Sigmoid colon (tissue), 4 donors: ENCODE measurements around the gene GSTP1.

Experiments
- POLR2A ChIP-seq, 2 donors: fragments of 450-650 bp; IDR thresholded peaks; one replicate each; pipeline ENCODE4 v1.6.1; 2016; ENCODE audit warnings: antibody characterized with exemption in 2 of 2, mild to moderate bottlenecking in 2 of 2, moderate library complexity in 2 of 2
- POLR2AphosphoS5 ChIP-seq, 4 donors: sonication (generic); formaldehyde crosslinking; IDR thresholded peaks; one replicate each; pipeline ENCODE4 v1.6.1; 2017; ENCODE audit warnings: antibody characterized with exemption in 4 of 4
- TF ChIP-seq, protein P1 (sequence below), 4 experiments: fragments of 450-650 bp in 3 of 4; fragments of 200-600 bp in 1 of 4; IDR thresholded peaks; one replicate each; pipeline ENCODE4 v1.5.1; 2016 to 2019; ENCODE audit warnings: antibody characterized with exemption in 4 of 4, mild to moderate bottlenecking in 3 of 4, moderate library complexity in 2 of 4

- TF ChIP-seq POLR2AphosphoS5 (IDR thresholded peaks at IDR 0.05): no peak
- TF ChIP-seq POLR2A (IDR thresholded peaks at IDR 0.05): no peak
- TF ChIP-seq, protein P1, sequence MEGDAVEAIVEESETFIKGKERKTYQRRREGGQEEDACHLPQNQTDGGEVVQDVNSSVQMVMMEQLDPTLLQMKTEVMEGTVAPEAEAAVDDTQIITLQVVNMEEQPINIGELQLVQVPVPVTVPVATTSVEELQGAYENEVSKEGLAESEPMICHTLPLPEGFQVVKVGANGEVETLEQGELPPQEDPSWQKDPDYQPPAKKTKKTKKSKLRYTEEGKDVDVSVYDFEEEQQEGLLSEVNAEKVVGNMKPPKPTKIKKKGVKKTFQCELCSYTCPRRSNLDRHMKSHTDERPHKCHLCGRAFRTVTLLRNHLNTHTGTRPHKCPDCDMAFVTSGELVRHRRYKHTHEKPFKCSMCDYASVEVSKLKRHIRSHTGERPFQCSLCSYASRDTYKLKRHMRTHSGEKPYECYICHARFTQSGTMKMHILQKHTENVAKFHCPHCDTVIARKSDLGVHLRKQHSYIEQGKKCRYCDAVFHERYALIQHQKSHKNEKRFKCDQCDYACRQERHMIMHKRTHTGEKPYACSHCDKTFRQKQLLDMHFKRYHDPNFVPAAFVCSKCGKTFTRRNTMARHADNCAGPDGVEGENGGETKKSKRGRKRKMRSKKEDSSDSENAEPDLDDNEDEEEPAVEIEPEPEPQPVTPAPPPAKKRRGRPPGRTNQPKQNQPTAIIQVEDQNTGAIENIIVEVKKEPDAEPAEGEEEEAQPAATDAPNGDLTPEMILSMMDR (IDR thresholded peaks at IDR 0.05): no peak
Measured at GRCh38 chr11:67582011-67582410, 1.6 kb upstream of the GSTP1 start.
